HG03175 (cell line): Measurements from ENCODE around the gene ACTN1.
"Not testable (repeated sequence)": the region's sequence is repeated elsewhere in the genome, so short reads cannot be mapped to it uniquely, and the experiment has no call there.

Source experiments
- ATAC-seq: cut with Tn5 transposase; IDR thresholded peaks from one replicate; pipeline ENCODE4 v1.9.1; 2021; ENCODE audit warnings: mild to moderate bottlenecking, moderate library complexity; ENCODE audit not compliant: unreplicated experiment

The ACTN1 gene

GRCh38 chr14:68986926-68987652, 8.0 kb upstream of the ACTN1 start:
- no peak for ATAC-seq

- no peak for ATAC-seq
Measured at GRCh38 chr14:68986225-68986624, 7.1 kb upstream of the ACTN1 start.

GRCh38 chr14:68984686-68985085, 5.6 kb upstream of the ACTN1 start:
- no peak for ATAC-seq

- no peak for ATAC-seq
Measured at GRCh38 chr14:68983191-68983590, 4.1 kb upstream of the ACTN1 start.

- no peak for ATAC-seq
Measured at GRCh38 chr14:68982581-68982980, 3.5 kb upstream of the ACTN1 start.

- ATAC-seq: no peak
Measured at GRCh38 chr14:68981539-68981976, 2.5 kb upstream of the ACTN1 start.

- ATAC-seq: no peak
Measured at GRCh38 chr14:68981139-68981538, 2.0 kb upstream of the ACTN1 start.

- ATAC-seq: no peak
Measured at GRCh38 chr14:68979722-68980451, 785 bp upstream of the ACTN1 start.

GRCh38 chr14:68978172-68978911, 760 bp downstream of the ACTN1 start:
- ATAC-seq: no peak

- ATAC-seq: no peak
Measured at GRCh38 chr14:68977718-68978171, 1.4 kb downstream of the ACTN1 start.

- no peak for ATAC-seq
Measured at GRCh38 chr14:68977180-68977717, 1.9 kb downstream of the ACTN1 start.

- ATAC-seq: no peak
Measured at GRCh38 chr14:68976160-68977067, 2.7 kb downstream of the ACTN1 start.

- no peak for ATAC-seq
Measured at GRCh38 chr14:68975667-68976066, 3.4 kb downstream of the ACTN1 start.

GRCh38 chr14:68974759-68975347, 4.2 kb downstream of the ACTN1 start:
- ATAC-seq: no peak

- no peak for ATAC-seq
Measured at GRCh38 chr14:68973639-68974038, 5.5 kb downstream of the ACTN1 start.

- ATAC-seq: not testable (repeated sequence)
Measured at GRCh38 chr14:68973219-68973565, 5.9 kb downstream of the ACTN1 start.

- no peak for ATAC-seq
Measured at GRCh38 chr14:68972507-68973218, 6.4 kb downstream of the ACTN1 start.

GRCh38 chr14:68971411-68972035, 7.6 kb downstream of the ACTN1 start:
- no peak for ATAC-seq

- ATAC-seq: no peak
Measured at GRCh38 chr14:68970736-68971135, 8.4 kb downstream of the ACTN1 start.
